Panc1 (cell line): ENCODE measurements around the gene MIPEP. TPM values are rescaled to one million over a fixed set of nuclear protein-coding genes. Genes with fewer than 3 reads are reported as not detected.
A peak's percentile ranks its signal among the peaks of the same experiment; 100 is the strongest.

Source experiments
- ATAC-seq: fragments of 200-7000 bp; cut with Tn5 transposase; 2 replicates; pipeline ENCODE4 v1.9.1; 2020; ENCODE audit warnings: mild to moderate bottlenecking, moderate library complexity
- BruUV-seq: library from RNA; stranded (reverse); fragments of 400-500 nt; replicated peaks from 2 replicates; lab custom pipeline; 2021; lab: Mats Ljungman, UMichigan
- CTCF ChIA-PET: fragments of 300-600 bp; sonication (Branson Sonifier 250); formaldehyde crosslinking; loops from one replicate; lab custom pipeline; 2022; ENCODE audit warnings: antibody characterized with exemption; lab: Charles Lee
- POLR2A ChIA-PET: fragments of 300-600 bp; sonication (Branson Sonifier 250); formaldehyde crosslinking; loops from one replicate; lab custom pipeline; 2022; ENCODE audit warnings: antibody characterized with exemption; lab: Charles Lee
- DNase-seq: peaks from one replicate; pipeline ENCODE4 v3.0.0-alpha.2; 2010; ENCODE audit warnings: low read depth, low spot score
- H3K27ac ChIP-seq: 2 replicates; pipeline ENCODE4 v1.5.1; 2011; ENCODE audit warnings: mild to moderate bottlenecking, low read length, inconsistent platforms
- H3K27me3 ChIP-seq: fragments of 200-500 bp; sonication (Bioruptor generic); 2 replicates; pipeline ENCODE4 v1.6.0; 2014; ENCODE audit warnings: low read length, inconsistent platforms; ENCODE audit not compliant: control insufficient read depth, insufficient read depth
- H3K36me3 ChIP-seq: fragments of 200-500 bp; sonication (Bioruptor generic); 2 replicates; pipeline ENCODE4 v1.5.1; 2014; ENCODE audit warnings: inconsistent platforms, mild to moderate bottlenecking, low read length, moderate library complexity; ENCODE audit not compliant: control insufficient read depth, insufficient read depth
- H3K4me1 ChIP-seq: 2 replicates; pipeline ENCODE4 v1.5.1; 2011; ENCODE audit warnings: inconsistent platforms, mild to moderate bottlenecking, low read length, moderate library complexity; ENCODE audit not compliant: control insufficient read depth, insufficient read depth
- H3K4me3 ChIP-seq, 2 experiments: 2 replicates each; pipeline ENCODE4 v1.5.1; 2011 to 2012; ENCODE audit warnings: low read depth in 2 of 2, low read length in 2 of 2, mild to moderate bottlenecking in 2 of 2, inconsistent platforms in 1 of 2, moderate library complexity in 1 of 2
- H3K9me3 ChIP-seq: fragments of 200-500 bp; sonication (Bioruptor generic); 2 replicates; pipeline ENCODE4 v1.5.1; 2014; ENCODE audit warnings: low read depth, mild to moderate bottlenecking, inconsistent platforms, low read length, moderate library complexity; ENCODE audit not compliant: control insufficient read depth, insufficient read depth
- CTCF ChIP-seq: fragments of 450-650 bp; IDR thresholded peaks from 2 replicates; pipeline ENCODE4 v1.5.1; 2017; ENCODE audit warnings: mild to moderate bottlenecking
- POLR2AphosphoS5 ChIP-seq: IDR thresholded peaks from 2 replicates; pipeline ENCODE4 v1.6.1; 2012; ENCODE audit warnings: mild to moderate bottlenecking, low read depth, low read length, moderate library complexity
- REST ChIP-seq, 2 experiments: IDR thresholded peaks; 2 replicates each; pipeline ENCODE4 v1.6.1; 2011 to 2012; ENCODE audit warnings: low read depth in 2 of 2, control low read depth in 1 of 2, low read length in 1 of 2, mild to moderate bottlenecking in 1 of 2, moderate library complexity in 1 of 2; ENCODE audit not compliant: insufficient read depth in 1 of 2
- SIN3A ChIP-seq: IDR thresholded peaks from 2 replicates; pipeline ENCODE4 v1.6.1; 2012; ENCODE audit warnings: low read depth, mild to moderate bottlenecking, low read length, moderate library complexity, borderline replicate concordance; ENCODE audit not compliant: insufficient read depth
- TCF7L2 ChIP-seq: IDR thresholded peaks from 2 replicates; pipeline ENCODE4 v1.6.1; 2011; ENCODE audit warnings: mild to moderate bottlenecking, low read depth, low read length, inconsistent platforms
- in situ Hi-C: cut with HindIII; loops from 2 replicates; pipeline ENCODE4 v1.10.0; 2016; ENCODE audit warnings: low sequenced_read_pairs, low pct_unique_long_range_greater_than_20kb
- intact Hi-C: fragments of 100-400 bp; cut with micrococcal nuclease; formaldehyde crosslinking; loops from one replicate; pipeline ENCODE4 v1.10.0; 2022; ENCODE audit not compliant: unreplicated experiment
- total RNA-seq: library from RNA; stranded (reverse); gene quantifications from one replicate; pipeline ENCODE4 v1.2.1, GENCODE V29; 2021; ENCODE audit not compliant: unreplicated experiment

The MIPEP gene
- total RNA-seq, 1 experiment from 2014 or later: 13.8 TPM

GRCh38 chr13:23743278-23744076 is 145.7 kb downstream of the MIPEP start:
- ATAC-seq (no peak), DNase-seq (no peak)
- H3K36me3 ChIP-seq: no peaks in the 10 kb centered on the region
- TF ChIP-seq POLR2AphosphoS5: no peak
- H3K27ac ChIP-seq: no peak overlapping the region
- ChIA-PET CTCF (no interaction called here), POLR2A (no interaction called here)
- no peaks in the 10 kb centered on the region for H3K9me3 ChIP-seq
- H3K4me1 ChIP-seq: no peaks in the 10 kb centered on the region
- in situ Hi-C loops: no loop called here
- BruUV-seq: no TSS peak
- no peak overlapping the region for H3K4me3 ChIP-seq
- H3K27me3 ChIP-seq: no peaks in the 10 kb centered on the region
- intact Hi-C loops: no loop called here

- no peak for DNase-seq
- intact Hi-C loops (no loop called here), in situ Hi-C loops (no loop called here)
- no peak for TF ChIP-seq SIN3A
- peak; percentile 58 for TF ChIP-seq CTCF
- no peak for TF ChIP-seq REST (IDR thresholded peaks at IDR 0.05; ENCODE audit: insufficient read depth in 1 of 2, low read depth in 2 of 2, low read length in 1 of 2)
- TF ChIP-seq POLR2AphosphoS5: no peak
- no peak for TF ChIP-seq TCF7L2
- ChIA-PET POLR2A (no interaction called here), CTCF (interaction anchor here (0.8 kb wide), 1 partner anchor 34 kb away, joined by 4 read pairs; no protein-coding TSS in a partner anchor)
- no TSS peak for BruUV-seq
- H3K4me1 ChIP-seq: no peaks in the 10 kb centered on the region
- H3K27ac ChIP-seq: no peak overlapping the region
- no peaks in the 10 kb centered on the region for H3K27me3 ChIP-seq
- H3K9me3 ChIP-seq: no peaks in the 10 kb centered on the region
- H3K4me3 ChIP-seq: no peak overlapping the region
- no peak for ATAC-seq
- no peaks in the 10 kb centered on the region for H3K36me3 ChIP-seq
Measured at GRCh38 chr13:23741879-23742510, 147.2 kb downstream of the MIPEP start.

- DNase-seq (no peak), ATAC-seq (no peak)
- ChIA-PET POLR2A (no interaction called here), CTCF (no interaction called here)
- H3K4me1 ChIP-seq: no peaks in the 10 kb centered on the region
- H3K27ac ChIP-seq: no peak overlapping the region
- H3K27me3 ChIP-seq: no peaks in the 10 kb centered on the region
- intact Hi-C loops (no loop called here), in situ Hi-C loops (no loop called here)
- BruUV-seq: no TSS peak
- H3K9me3 ChIP-seq: no peaks in the 10 kb centered on the region
- no peak overlapping the region for H3K4me3 ChIP-seq
- no peak for TF ChIP-seq TCF7L2
- no peaks in the 10 kb centered on the region for H3K36me3 ChIP-seq
Measured at GRCh38 chr13:23740002-23740401, 149.2 kb downstream of the MIPEP start.
